HepG2 (cell line): ENCODE data around the gene CSNK2B. TPM values are rescaled to one million over a fixed set of nuclear protein-coding genes. Genes with fewer than 3 reads are reported as not detected.

ENCODE experiments used
- FIP1L1 ChIP-seq: fragments of 200-400 bp; formaldehyde crosslinking; IDR thresholded peaks from 2 replicates; pipeline ENCODE4 v1.6.1; 2018; ENCODE audit warnings: low read depth, mild to moderate bottlenecking, low read length, moderate library complexity, borderline replicate concordance; ENCODE audit not compliant: insufficient read depth
- GRHL1 ChIP-seq: sonication (generic); formaldehyde crosslinking; conservative IDR thresholded peaks from 2 replicates; pipeline ENCODE4 v1.8.0; 2022; ENCODE audit warnings: missing genetic modification reagents
- HDAC1 ChIP-seq: sonication (generic); formaldehyde crosslinking; IDR thresholded peaks from 2 replicates; pipeline ENCODE4 v1.5.1; 2020; ENCODE audit warnings: mild to moderate bottlenecking, missing genetic modification reagents
- HHEX ChIP-seq: IDR thresholded peaks from 2 replicates; pipeline ENCODE4 v1.6.1; 2016; ENCODE audit warnings: control low read depth
- MED8 ChIP-seq: sonication (generic); formaldehyde crosslinking; IDR thresholded peaks from 2 replicates; pipeline ENCODE4 v1.8.1; 2023; ENCODE audit warnings: mild to moderate bottlenecking, missing genetic modification reagents; ENCODE audit not compliant: insufficient replicate concordance
- MTF1 ChIP-seq: sonication (generic); formaldehyde crosslinking; IDR thresholded peaks from 2 replicates; pipeline ENCODE4 v1.5.0; 2020; ENCODE audit warnings: missing genetic modification reagents
- NPAS2 ChIP-seq: sonication (generic); formaldehyde crosslinking; IDR thresholded peaks from 2 replicates; pipeline ENCODE4 v1.8.0; 2022; ENCODE audit warnings: mild to moderate bottlenecking, missing genetic modification reagents, borderline replicate concordance
- POLR2G ChIP-seq: fragments of 200-400 bp; formaldehyde crosslinking; IDR thresholded peaks from 2 replicates; pipeline ENCODE4 v1.6.1; 2018; ENCODE audit warnings: mild to moderate bottlenecking, low read depth, low read length, moderate library complexity
- PRDM15 ChIP-seq: sonication (generic); formaldehyde crosslinking; IDR thresholded peaks from 2 replicates; pipeline ENCODE4 v1.4.0; 2020; ENCODE audit warnings: missing genetic modification reagents
- ZBTB14 ChIP-seq: sonication (generic); formaldehyde crosslinking; IDR thresholded peaks from 2 replicates; pipeline ENCODE4 v1.4.0; 2020; ENCODE audit warnings: missing genetic modification reagents
- ZFP62 ChIP-seq: sonication (generic); formaldehyde crosslinking; IDR thresholded peaks from 2 replicates; pipeline ENCODE4 v1.4.0; 2020; ENCODE audit warnings: missing genetic modification reagents
- ZNF281 ChIP-seq: sonication (generic); formaldehyde crosslinking; IDR thresholded peaks from 2 replicates; pipeline ENCODE4 v1.4.0; 2020; ENCODE audit warnings: missing genetic modification reagents, borderline replicate concordance
- ZNF331 ChIP-seq: sonication (generic); formaldehyde crosslinking; IDR thresholded peaks from 2 replicates; pipeline ENCODE4 v1.4.0; 2020; ENCODE audit warnings: missing genetic modification reagents
- ZNF367 ChIP-seq: sonication (generic); formaldehyde crosslinking; IDR thresholded peaks from 2 replicates; pipeline ENCODE4 v1.4.0; 2020; ENCODE audit warnings: missing genetic modification reagents, borderline replicate concordance
- ZNF431 ChIP-seq: sonication (generic); formaldehyde crosslinking; IDR thresholded peaks from 2 replicates; pipeline ENCODE4 v1.9.0; 2022; ENCODE audit warnings: missing genetic modification reagents, low read depth, mild to moderate bottlenecking, borderline replicate concordance
- ZNF543 ChIP-seq: sonication (generic); formaldehyde crosslinking; IDR thresholded peaks from 2 replicates; pipeline ENCODE4 v1.4.0; 2020; ENCODE audit warnings: mild to moderate bottlenecking, missing genetic modification reagents
- ZNF629 ChIP-seq: sonication (generic); formaldehyde crosslinking; conservative IDR thresholded peaks from 2 replicates; pipeline ENCODE4 v1.5.0; 2020; ENCODE audit warnings: missing genetic modification reagents
- ZNF672 ChIP-seq: sonication (generic); formaldehyde crosslinking; IDR thresholded peaks from 2 replicates; pipeline ENCODE4 v1.8.1; 2022; ENCODE audit warnings: missing genetic modification reagents
- ZNF784 ChIP-seq: sonication (generic); formaldehyde crosslinking; IDR thresholded peaks from 2 replicates; pipeline ENCODE4 v1.5.1; 2020; ENCODE audit warnings: missing genetic modification reagents, mild to moderate bottlenecking, borderline replicate concordance
- polyA plus RNA-seq, 8 experiments: library from polyadenylated mRNA; depleted of rRNA in 3 of 8; stranded (reverse) in 7 of 8; unstranded in 1 of 8; fragments of >200 nt; fragmentation: Illumina TruSeq in 4 of 8; extraction: Trizol in 4 of 8; gene quantifications; 2 replicates each; pipeline versions ENCODE4 v1.2.1 to v1.2.3, GENCODE V29; 2011 to 2016; ENCODE audit warnings: low read depth in 4 of 8, missing spikeins in 1 of 8, mixed read lengths in 1 of 8; ENCODE audit not compliant: insufficient read depth in 1 of 8
- total RNA-seq, 5 experiments: library from RNA; depleted of rRNA; stranded (reverse); fragments of >200 nt; fragmentation: Illumina TruSeq; extraction: Trizol; gene quantifications; 2 replicates each; pipeline ENCODE4 v1.2.3, GENCODE V29; 2016; ENCODE audit warnings: low read depth in 1 of 5

CSNK2B gene
- total and polyA plus RNA-seq, 2 of the 13 experiments (the other 11 are each of a cell fraction or from before 2014, with no cell fraction given) = 111 to 296 TPM

GRCh38 chr6:31642798-31643570, 22.9 kb upstream of the CSNK2B start (continued):
- TF ChIP-seq GRHL1 (CRISPR knock-in tag) (no peak), MED8 (CRISPR knock-in tag) (no peak), NPAS2 (no peak), HDAC1 (CRISPR knock-in tag) (0 out of 2 replicates have a peak, but pooled peaks have one; percentile 22), POLR2G (no peak), ZNF543 (CRISPR knock-in tag) (no peak), MTF1 (CRISPR knock-in tag) (no peak), ZFP62 (no peak), ZNF367 (CRISPR knock-in tag) (no peak), PRDM15 (CRISPR knock-in tag) (no peak), ZNF431 (CRISPR knock-in tag) (no peak), ZNF629 (CRISPR knock-in tag) (no peak), ZNF784 (CRISPR knock-in tag) (no peak), FIP1L1 (no peak), ZNF672 (CRISPR knock-in tag) (no peak), ZNF281 (no peak), ZBTB14 (no peak), ZNF331 (CRISPR knock-in tag) (no peak), HHEX (CRISPR knock-in tag) (no peak)
